Hepatocyte (in vitro differentiated cells): ENCODE results near the gene P4HTM.

Experiments used
- CTCF ChIP-seq: fragments of 200-600 bp; sonication (generic); IDR thresholded peaks from 2 replicates; pipeline ENCODE4 v1.5.1; 2016; ENCODE audit warnings: antibody characterized with exemption, mild to moderate bottlenecking; ENCODE audit not compliant: poor library complexity
- EZH2 ChIP-seq: fragments of 200-600 bp; sonication (generic); IDR thresholded peaks from 2 replicates; pipeline ENCODE4 v1.6.1; 2016; ENCODE audit warnings: antibody characterized with exemption, mild to moderate bottlenecking, borderline replicate concordance
- EZH2phosphoT487 ChIP-seq: fragments of 200-600 bp; sonication (generic); IDR thresholded peaks from one replicate; pipeline ENCODE4 v1.6.1; 2018; ENCODE audit warnings: antibody characterized with exemption, mild to moderate bottlenecking, low read depth, moderate library complexity; ENCODE audit not compliant: unreplicated experiment, severe bottlenecking

GRCh38 chr3:48945891-48946549, 44.0 kb upstream of the P4HTM start:
- TF ChIP-seq CTCF (no peak), EZH2 (no peak), EZH2phosphoT487 (no peak)
